IPS DF 4.7 (cell line): Measurements from ENCODE around the gene HCK.
A peak's percentile ranks its signal among the peaks of the same experiment; 100 is the strongest.
"Not testable (repeated sequence)": the region's sequence is repeated elsewhere in the genome, so short reads cannot be mapped to it uniquely, and the experiment has no call there.

Experiments
- DNase-seq: peaks from one replicate; pipeline ENCODE4 v3.0.0-alpha.2; 2013; ENCODE audit warnings: low spot score; ENCODE audit errors: extremely low read depth

Gene HCK

GRCh38 chr20:32091888-32092346 is 39.9 kb downstream of the HCK start:
- no peak for DNase-seq

- no peak for DNase-seq
These were observed 46.7 kb downstream of the HCK start for GRCh38 chr20:32098786-32099185.

GRCh38 chr20:32108814-32109391 is 56.9 kb downstream of the HCK start:
- DNase-seq, result no peak

GRCh38 chr20:32109392-32110172 is 57.5 kb downstream of the HCK start, which contains the start of gene TM9SF4:
TM9SF4 (plus strand) TSS chr20:32109714; CDS start chr20:32109741, 27 bp downstream.
- peak; percentile 93 for DNase-seq

GRCh38 chr20:32110173-32110704 is 58.2 kb downstream of the HCK start:
- no peak for DNase-seq

GRCh38 chr20:32110727-32111126 is 58.7 kb downstream of the HCK start:
- no peak for DNase-seq

GRCh38 chr20:32111156-32111686 is 59.2 kb downstream of the HCK start:
- no peak for DNase-seq

- no peak for DNase-seq
These were observed 59.7 kb downstream of the HCK start for GRCh38 chr20:32111753-32112152.

GRCh38 chr20:32112841-32113240 is 60.8 kb downstream of the HCK start:
- no peak for DNase-seq

- DNase-seq, result no peak
These were observed 61.7 kb downstream of the HCK start for GRCh38 chr20:32113591-32114260.

- DNase-seq, result no peak
These were observed 62.4 kb downstream of the HCK start for GRCh38 chr20:32114305-32114960.

- no peak for DNase-seq
These were observed 63.2 kb downstream of the HCK start for GRCh38 chr20:32115211-32115767.

GRCh38 chr20:32116079-32116521 is 64.1 kb downstream of the HCK start:
- no peak for DNase-seq

- not testable (repeated sequence) for DNase-seq
These were observed 64.8 kb downstream of the HCK start for GRCh38 chr20:32116796-32117195.

- not testable (repeated sequence) for DNase-seq
These were observed 66.4 kb downstream of the HCK start for GRCh38 chr20:32118427-32118826.

GRCh38 chr20:32119734-32120133 is 67.7 kb downstream of the HCK start:
- no peak for DNase-seq

- DNase-seq, result not testable (repeated sequence)
These were observed 69.9 kb downstream of the HCK start for GRCh38 chr20:32121908-32122307.

- DNase-seq, result no peak
These were observed 71.0 kb downstream of the HCK start for GRCh38 chr20:32123088-32123487.

GRCh38 chr20:32124916-32125454 is 72.9 kb downstream of the HCK start:
- DNase-seq, result no peak

- no peak for DNase-seq
These were observed 73.5 kb downstream of the HCK start for GRCh38 chr20:32125506-32125905.

- DNase-seq, result no peak
These were observed 74.9 kb downstream of the HCK start for GRCh38 chr20:32126919-32127318.
